Left renal pelvis (tissue), 4 donors: ENCODE data around the gene RPL29. TPM values are rescaled to one million over a fixed set of nuclear protein-coding genes. Genes with fewer than 3 reads are reported as not detected.

ENCODE experiments used
- DNase-seq, 4 donors: peaks; one replicate each; pipeline ENCODE4 v3.0.0-alpha.2; 2013; ENCODE audit warnings: low read depth in 4 of 4, low spot score in 3 of 4
- polyA plus RNA-seq, 4 donors: library from polyadenylated mRNA; unstranded; fragments of 120-200 nt; gene quantifications; one replicate each; pipeline ENCODE4 v1.2.1, GENCODE V29; 2013; ENCODE audit not compliant: insufficient read length in 4 of 4

Gene RPL29
- polyA plus RNA-seq, 4 donors = 1,419 to 1,780 (median 1,590) TPM

GRCh38 chr3:52028572-52028971, 32.9 kb upstream of the RPL29 start:
- DNase-seq = no peak

GRCh38 chr3:52026041-52026440, 30.3 kb upstream of the RPL29 start:
- DNase-seq = no peak

- no peak for DNase-seq
Measured at GRCh38 chr3:52025453-52025852, 29.8 kb upstream of the RPL29 start.

- DNase-seq = no peak
Measured at GRCh38 chr3:52024765-52025452, 29.2 kb upstream of the RPL29 start.

- no peak for DNase-seq
Measured at GRCh38 chr3:52023860-52024764, 28.4 kb upstream of the RPL29 start.

- DNase-seq = no peak
Measured at GRCh38 chr3:52023101-52023770, 27.5 kb upstream of the RPL29 start.

- no peak for DNase-seq
Measured at GRCh38 chr3:52022323-52023100, 26.8 kb upstream of the RPL29 start.

- DNase-seq = no peak
Measured at GRCh38 chr3:52021489-52022268, 26.0 kb upstream of the RPL29 start.

- no peak for DNase-seq
Measured at GRCh38 chr3:52020796-52021195, 25.1 kb upstream of the RPL29 start.

GRCh38 chr3:52019352-52020080, 23.8 kb upstream of the RPL29 start:
- DNase-seq = no peak

GRCh38 chr3:52018319-52019000, 22.8 kb upstream of the RPL29 start:
- no peak for DNase-seq

GRCh38 chr3:52017586-52017985, 21.9 kb upstream of the RPL29 start:
- DNase-seq = no peak

GRCh38 chr3:52015438-52016228, 19.9 kb upstream of the RPL29 start:
- DNase-seq = no peak

GRCh38 chr3:52014613-52015012, 18.9 kb upstream of the RPL29 start:
- no peak for DNase-seq

- DNase-seq = no peak
Measured at GRCh38 chr3:52013802-52014598, 18.3 kb upstream of the RPL29 start.

GRCh38 chr3:52012699-52013098, 17.0 kb upstream of the RPL29 start:
- no peak for DNase-seq

GRCh38 chr3:52010431-52010830, 14.7 kb upstream of the RPL29 start:
- DNase-seq = no peak
